H1 (cell line): ENCODE data around the gene PFKFB1. TPM values are rescaled to one million over a fixed set of nuclear protein-coding genes. Genes with fewer than 3 reads are reported as not detected.

Experiments used
- CTCF ChIA-PET: fragments of 300-600 bp; sonication (Branson Sonifier 250); formaldehyde crosslinking; loops from one replicate; lab custom pipeline; 2021; ENCODE audit not compliant: partially characterized antibody; lab: Charles Lee
- POLR2A ChIA-PET: fragments of 300-600 bp; sonication (Branson Sonifier 250); formaldehyde crosslinking; loops from one replicate; lab custom pipeline; 2021; ENCODE audit warnings: inconsistent platforms; ENCODE audit not compliant: partially characterized antibody; lab: Charles Lee
- DNase-seq, 2 experiments: peaks; one replicate each; pipeline versions ENCODE4 v3.0.0 to v3.0.0-alpha.2; 2010 to 2022; ENCODE audit warnings: low spot score in 2 of 2, low read depth in 1 of 2, mixed read lengths in 1 of 2
- FAIRE-seq: peaks from 2 replicates; lab custom pipeline; 2011; peaks lifted over from hg19 to GRCh38; lab: Jason Lieb, UNC
- H2AFZ ChIP-seq: 2 replicates; pipeline ENCODE4 v1.8.1; 2012; ENCODE audit warnings: low read length, inconsistent platforms
- H2AK5ac ChIP-seq: 2 replicates; pipeline ENCODE4 v1.6.1; 2013; ENCODE audit warnings: low read depth, low read length
- H2BK120ac ChIP-seq: replicated peaks from 2 replicates; pipeline ENCODE3; 2013; ENCODE audit warnings: low read depth, low read length, inconsistent platforms
- H2BK12ac ChIP-seq: 2 replicates; pipeline ENCODE4 v1.6.1; 2013; ENCODE audit warnings: low read depth, low read length
- H2BK15ac ChIP-seq: 2 replicates; pipeline ENCODE4 v1.6.1; 2013; ENCODE audit warnings: low read length
- H2BK20ac ChIP-seq: 2 replicates; pipeline ENCODE4 v1.6.1; 2013; ENCODE audit warnings: low read length
- H2BK5ac ChIP-seq: 2 replicates; pipeline ENCODE4 v1.6.1; 2013; ENCODE audit warnings: low read depth, low read length
- H3K14ac ChIP-seq: 2 replicates; pipeline ENCODE4 v1.6.1; 2013; ENCODE audit warnings: inconsistent platforms; ENCODE audit not compliant: insufficient read length
- H3K18ac ChIP-seq: 2 replicates; pipeline ENCODE4 v1.6.1; 2013; ENCODE audit warnings: low read length; ENCODE audit errors: extremely low read depth
- H3K23ac ChIP-seq: 2 replicates; pipeline ENCODE4 v1.6.1; 2013; ENCODE audit warnings: inconsistent platforms; ENCODE audit not compliant: insufficient read length
- H3K23me2 ChIP-seq: 2 replicates; pipeline ENCODE4 v1.6.1; 2013; ENCODE audit warnings: low read depth, low read length
- H3K27ac ChIP-seq: 2 replicates; pipeline ENCODE4 v1.6.1; 2011; ENCODE audit warnings: low read depth, low read length, inconsistent platforms
- H3K27me3 ChIP-seq, 4 experiments: replicated peaks in 1 of 4; 1 replicate in 1 of 4; 2 replicates in 3 of 4; pipeline versions ENCODE4 v1.6.1 to v1.8.1; 2011 to 2013; ENCODE audit warnings: low read length in 3 of 4, mild to moderate bottlenecking in 3 of 4, inconsistent platforms in 2 of 4, mixed read lengths in 2 of 4, moderate library complexity in 1 of 4; ENCODE audit not compliant: control insufficient read depth in 3 of 4, insufficient read depth in 3 of 4; ENCODE audit errors: extremely low read depth in 1 of 4
- H3K36me3 ChIP-seq, 4 experiments: 2 replicates each; pipeline versions ENCODE4 v1.6.1 to v1.8.1; 2011 to 2013; ENCODE audit warnings: mild to moderate bottlenecking in 4 of 4, low read length in 3 of 4, moderate library complexity in 2 of 4, control low read depth in 1 of 4, inconsistent platforms in 1 of 4; ENCODE audit not compliant: insufficient read depth in 4 of 4, control insufficient read depth in 2 of 4
- H3K4ac ChIP-seq: replicated peaks from 2 replicates; pipeline ENCODE3; 2013; ENCODE audit warnings: low read length, low read depth, mixed read lengths, inconsistent platforms; ENCODE audit not compliant: insufficient read length
- H3K4me1 ChIP-seq, 4 experiments: replicated peaks in 1 of 4; 1 replicate in 1 of 4; 2 replicates in 3 of 4; pipeline versions ENCODE4 v1.6.1 to v1.8.1; 2011 to 2013; ENCODE audit warnings: low read length in 3 of 4, inconsistent platforms in 2 of 4, mixed read lengths in 1 of 4; ENCODE audit not compliant: insufficient read depth in 4 of 4, control insufficient read depth in 3 of 4
- H3K4me2 ChIP-seq, 2 experiments: 2 replicates each; pipeline versions ENCODE4 v1.6.1 to v1.8.1; 2011 to 2013; ENCODE audit warnings: low read depth in 2 of 2, low read length in 2 of 2, control low read depth in 1 of 2, inconsistent platforms in 1 of 2, mild to moderate bottlenecking in 1 of 2; ENCODE audit not compliant: insufficient read depth in 1 of 2
- H3K4me3 ChIP-seq, 4 experiments: fragments of 200-600, 300-600 bp in 1 of 4; sonication (generic), shearing (Covaris generic), sonication (Bioruptor Twin) in 1 of 4; 2 replicates each; pipeline versions ENCODE4 v1.5.1 to v1.8.1; 2011 to 2016; ENCODE audit warnings: low read length in 4 of 4, low read depth in 3 of 4, control low read depth in 2 of 4, inconsistent platforms in 2 of 4, mild to moderate bottlenecking in 2 of 4, mixed read lengths in 1 of 4, moderate library complexity in 1 of 4; ENCODE audit not compliant: insufficient read depth in 2 of 4; ENCODE audit errors: extremely low read depth in 1 of 4
- H3K56ac ChIP-seq: replicated peaks from 2 replicates; pipeline ENCODE3; 2013; ENCODE audit warnings: low read depth, mild to moderate bottlenecking, mixed read lengths, low read length, inconsistent platforms; ENCODE audit not compliant: insufficient read length
- H3K79me1 ChIP-seq: 2 replicates; pipeline ENCODE4 v1.6.1; 2013; ENCODE audit warnings: low read depth, low read length, control low read depth
- H3K79me2 ChIP-seq, 2 experiments: 2 replicates each; pipeline versions ENCODE4 v1.6.1 to v1.8.1; 2012 to 2013; ENCODE audit warnings: low read length in 2 of 2, mild to moderate bottlenecking in 2 of 2, inconsistent platforms in 1 of 2; ENCODE audit not compliant: insufficient read depth in 2 of 2, control insufficient read depth in 1 of 2
- H3K9ac ChIP-seq, 4 experiments: replicated peaks in 1 of 4; 1 replicate in 1 of 4; 2 replicates in 3 of 4; pipeline versions ENCODE4 v1.6.1 to v1.8.1; 2011 to 2013; ENCODE audit warnings: low read depth in 3 of 4, low read length in 3 of 4, control low read depth in 2 of 4, mild to moderate bottlenecking in 2 of 4, moderate library complexity in 2 of 4, inconsistent platforms in 1 of 4; ENCODE audit errors: extremely low read depth in 1 of 4
- H3K9me3 ChIP-seq, 2 experiments: 2 replicates each; pipeline versions ENCODE4 v1.6.1 to v1.8.1; 2012 to 2013; ENCODE audit warnings: mild to moderate bottlenecking in 2 of 2, moderate library complexity in 2 of 2, control low read depth in 1 of 2, inconsistent platforms in 1 of 2, low read depth in 1 of 2, low read length in 1 of 2, mixed read lengths in 1 of 2; ENCODE audit not compliant: insufficient read depth in 2 of 2
- H4K20me1 ChIP-seq, 2 experiments: replicated peaks in 1 of 2; 2 replicates each; pipeline versions ENCODE3 to v1.8.1; 2011 to 2013; ENCODE audit warnings: inconsistent platforms in 2 of 2, low read length in 2 of 2, mild to moderate bottlenecking in 1 of 2; ENCODE audit not compliant: insufficient read depth in 2 of 2, control insufficient read depth in 1 of 2
- H4K5ac ChIP-seq: 2 replicates; pipeline ENCODE4 v1.6.1; 2013; ENCODE audit warnings: low read length, low read depth, mixed read lengths, inconsistent platforms; ENCODE audit not compliant: insufficient read length
- H4K8ac ChIP-seq: 2 replicates; pipeline ENCODE4 v1.8.0; 2013; ENCODE audit warnings: mild to moderate bottlenecking, moderate library complexity, low read length, inconsistent platforms; ENCODE audit not compliant: insufficient read depth; ENCODE audit errors: extremely low read depth
- H4K91ac ChIP-seq: replicated peaks from 2 replicates; pipeline ENCODE3; 2013; ENCODE audit warnings: low read length, mixed read lengths, inconsistent platforms; ENCODE audit not compliant: insufficient read length
- CHD2 ChIP-seq: IDR thresholded peaks from 2 replicates; pipeline ENCODE4 v1.6.1; 2012; ENCODE audit warnings: low read length, improper control_type of control experiment
- CTBP2 ChIP-seq: IDR thresholded peaks from 2 replicates; pipeline ENCODE4 v1.7.0; 2011; ENCODE audit warnings: borderline replicate concordance, mild to moderate bottlenecking, moderate library complexity, mixed read lengths, low read length; ENCODE audit not compliant: insufficient read depth, insufficient read length
- CTCF ChIP-seq, 3 experiments: IDR thresholded peaks; 1 replicate in 2 of 3; 2 replicates in 1 of 3; pipeline versions ENCODE4 v1.5.1 to v1.6.1; 2011; ENCODE audit warnings: low read length in 3 of 3, mild to moderate bottlenecking in 3 of 3, inconsistent platforms in 2 of 3, low read depth in 1 of 3, moderate library complexity in 1 of 3; ENCODE audit not compliant: insufficient read depth in 1 of 3; ENCODE audit errors: control extremely low read depth in 1 of 3
- KDM1A ChIP-seq: fragments of 200-600, 300-600 bp; sonication (generic); IDR thresholded peaks from 2 replicates; pipeline ENCODE4 v1.7.1; 2016; ENCODE audit warnings: mild to moderate bottlenecking, low read length, borderline replicate concordance
- KDM4A ChIP-seq: IDR thresholded peaks from one replicate; pipeline ENCODE4 v1.7.1; 2012; ENCODE audit warnings: low read depth, mild to moderate bottlenecking, moderate library complexity, low read length, inconsistent platforms; ENCODE audit not compliant: severe bottlenecking
- POLR2AphosphoS5 ChIP-seq: IDR thresholded peaks from 2 replicates; pipeline ENCODE4 v1.6.1; 2011; ENCODE audit warnings: low read depth, low read length
- SP2 ChIP-seq: IDR thresholded peaks from 2 replicates; pipeline ENCODE4 v1.6.1; 2012; ENCODE audit warnings: mild to moderate bottlenecking, low read length, inconsistent platforms
- SP4 ChIP-seq: IDR thresholded peaks from 2 replicates; pipeline ENCODE4 v1.6.1; 2012; ENCODE audit warnings: low read length, inconsistent platforms
- SRF ChIP-seq: IDR thresholded peaks from 2 replicates; pipeline ENCODE4 v1.6.1; 2011; ENCODE audit warnings: mild to moderate bottlenecking, low read depth, low read length, moderate library complexity
- TBP ChIP-seq: IDR thresholded peaks from 2 replicates; pipeline ENCODE4 v1.6.1; 2011; ENCODE audit warnings: low read depth, low read length, improper control_type of control experiment
- TCF12 ChIP-seq: IDR thresholded peaks from 2 replicates; pipeline ENCODE4 v1.6.1; 2011; ENCODE audit warnings: low read depth, mild to moderate bottlenecking, low read length
- WGBS, 2 experiments: shearing (Covaris generic) in 1 of 2; methylation state at CpG; one replicate each; pipeline versions ENCODE4 v1.1.6 to v1.1.7; 2013 to 2015; ENCODE audit warnings: low lambda C conversion rate in 2 of 2, mixed read lengths in 2 of 2, inconsistent platforms in 1 of 2, low coverage in 1 of 2, missing lambda C conversion rate in 1 of 2; ENCODE audit not compliant: insufficient replicate concordance in 2 of 2, insufficient coverage in 1 of 2, insufficient read length in 1 of 2; ENCODE audit errors: extremely low coverage in 1 of 2, missing lambda C conversion rate in 1 of 2; 5-methylcytosine and 5-hydroxymethylcytosine counted together
- long read RNA-seq, 2 experiments: library from RNA in 1 of 2; library from capped mRNA in 1 of 2; stranded (forward); transcript quantifications; one replicate each; pipeline ENCODE4 v2.0.0, GENCODE V29; 2021; ENCODE audit warnings: inconsistent platforms in 1 of 2
- polyA minus RNA-seq, 3 experiments: library from RNA; depleted of rRNA, polyadenylated mRNA; stranded (reverse); fragments of >200 nt; gene quantifications; 1 replicate in 2 of 3; 2 replicates in 1 of 3; pipeline ENCODE4 v1.2.3, GENCODE V29; 2011
- polyA plus RNA-seq, 7 experiments: library from polyadenylated mRNA; depleted of rRNA in 3 of 7; stranded (reverse) in 5 of 7; unstranded in 2 of 7; fragments of >200 nt in 5 of 7; fragments of 200-250 nt in 2 of 7; gene quantifications; 1 replicate in 5 of 7; 2 replicates in 1 of 7; 4 replicates in 1 of 7; pipeline versions ENCODE4 v1.2.1 to v1.2.3, GENCODE V29; 2011 to 2013; ENCODE audit warnings: missing spikeins in 2 of 7, mixed read lengths in 2 of 7
- total RNA-seq: library from RNA; stranded (reverse); fragmentation: NEBNext Ultra II Directional; extraction: Animal tissue kit (Norgen Biotek cat#: 25700); gene quantifications from 2 replicates; pipeline ENCODE4 v1.2.1, GENCODE V29; 2021

The PFKFB1 gene
- total RNA-seq, result 0.30 and 0.46 TPM in 2 replicates
- polyA plus RNA-seq (2011; rRNA removed), result 0.26 and 0.31 TPM in 2 replicates
- polyA plus RNA-seq (2011; cell fraction: cytosol; rRNA removed), result 0.49 TPM
- 1.4 TPM for polyA plus RNA-seq (2011; cell fraction: nucleus; rRNA removed)
- polyA plus RNA-seq (2012, experiment 1 of 2), result 0.18 to 0.51 TPM (median 0.32 TPM) in 4 replicates
- polyA plus RNA-seq (2012, experiment 2 of 2), result not detected
- polyA plus RNA-seq (2013, experiment 1 of 2), result 0.43 TPM
- 0.22 TPM for polyA plus RNA-seq (2013, experiment 2 of 2)
- 0.54 and 0.68 TPM in 2 replicates for polyA minus RNA-seq (2011; rRNA and poly(A)+ RNA removed)
- not detected for polyA minus RNA-seq (2011; cell fraction: cytosol; rRNA and poly(A)+ RNA removed)
- 0.80 TPM for polyA minus RNA-seq (2011; cell fraction: nucleus; rRNA and poly(A)+ RNA removed)
- long read RNA-seq, experiment 1, partial matches to known transcripts, result 0 of 1 reads
- long read RNA-seq, experiment 1, other reads (novel, unspliced or antisense), result 1 of 1 reads
- long read RNA-seq, experiment 2, result 0 reads

GRCh38 chrX:54994099-54994498, at the start of gene PFKFB1:
Gene PFKFB1 (minus strand): TSS chrX:54994188. CDS start chrX:54994007, 181 bp downstream.
- Histone ChIP-seq H4K8ac (no peak within 1 kb of the TSS), H2BK5ac (no peak within 1 kb of the TSS), H2BK20ac (no peak within 1 kb of the TSS), H4K20me1 (no peaks in the 10 kb centered on the region), H3K18ac (no peak within 1 kb of the TSS), H3K36me3 (no peaks in the 10 kb centered on the region), H3K14ac (no peak within 1 kb of the TSS), H4K5ac (no peak within 1 kb of the TSS), H3K23ac (no peak within 1 kb of the TSS), H2BK15ac (no peak within 1 kb of the TSS), H3K4me3 (no peak within 1 kb of the TSS), H3K27me3 (no peaks in the 10 kb centered on the region), H3K79me1 (no peaks in the 10 kb centered on the region), H3K79me2 (no peaks in the 10 kb centered on the region), H2BK120ac (no peak within 1 kb of the TSS), H2AK5ac (no peak within 1 kb of the TSS), H2AFZ (no peak within 1 kb of the TSS), H3K4me1 (no peaks in the 10 kb centered on the region), H3K9ac (no peak within 1 kb of the TSS), H3K4me2 (no peak within 1 kb of the TSS), H3K27ac (no peak within 1 kb of the TSS), H2BK12ac (no peak within 1 kb of the TSS), H3K56ac (no peak within 1 kb of the TSS), H3K9me3 (no peaks in the 10 kb centered on the region), H3K23me2 (no peaks in the 10 kb centered on the region), H3K4ac (no peak within 1 kb of the TSS), H4K91ac (no peak within 1 kb of the TSS)
- ChIA-PET POLR2A (no interaction called here), CTCF (interaction anchor here (1.2 kb wide), 1 partner anchor 9 kb away, joined by 3 read pairs; no protein-coding TSS in a partner anchor)
- FAIRE-seq, result no peak
- 80% methylated on average over 1 of the region's 2 CpGs; no CpG with 5 or more reads in 1 of the 2 experiments for WGBS, 2 experiments
- no peak for DNase-seq
- no peak for TF ChIP-seq SRF
- TF ChIP-seq TBP, result no peak
- TF ChIP-seq KDM1A, result no peak
- TF ChIP-seq SP4, result no peak
- TF ChIP-seq CTBP2, result no peak
- no peak for TF ChIP-seq CTCF (IDR thresholded peaks at IDR 0.05; ENCODE audit: control extremely low read depth in 1 of 3, insufficient read depth in 1 of 3, low read depth in 1 of 3, low read length in 3 of 3)
- TF ChIP-seq KDM4A, result no peak
- no peak for TF ChIP-seq CHD2
- no peak for TF ChIP-seq POLR2AphosphoS5
- TF ChIP-seq TCF12, result no peak
- TF ChIP-seq SP2, result no peak
